T1000 (cell line): ENCODE data around the gene POLR1H.
A peak's percentile ranks its signal among the peaks of the same experiment; 100 is the strongest.

ENCODE experiments used
- DNase-seq: peaks from one replicate; lab custom pipeline; 2025; ENCODE audit warnings: mixed read lengths; lab: John Stamatoyannopoulos, UW

The POLR1H gene

DNA sequence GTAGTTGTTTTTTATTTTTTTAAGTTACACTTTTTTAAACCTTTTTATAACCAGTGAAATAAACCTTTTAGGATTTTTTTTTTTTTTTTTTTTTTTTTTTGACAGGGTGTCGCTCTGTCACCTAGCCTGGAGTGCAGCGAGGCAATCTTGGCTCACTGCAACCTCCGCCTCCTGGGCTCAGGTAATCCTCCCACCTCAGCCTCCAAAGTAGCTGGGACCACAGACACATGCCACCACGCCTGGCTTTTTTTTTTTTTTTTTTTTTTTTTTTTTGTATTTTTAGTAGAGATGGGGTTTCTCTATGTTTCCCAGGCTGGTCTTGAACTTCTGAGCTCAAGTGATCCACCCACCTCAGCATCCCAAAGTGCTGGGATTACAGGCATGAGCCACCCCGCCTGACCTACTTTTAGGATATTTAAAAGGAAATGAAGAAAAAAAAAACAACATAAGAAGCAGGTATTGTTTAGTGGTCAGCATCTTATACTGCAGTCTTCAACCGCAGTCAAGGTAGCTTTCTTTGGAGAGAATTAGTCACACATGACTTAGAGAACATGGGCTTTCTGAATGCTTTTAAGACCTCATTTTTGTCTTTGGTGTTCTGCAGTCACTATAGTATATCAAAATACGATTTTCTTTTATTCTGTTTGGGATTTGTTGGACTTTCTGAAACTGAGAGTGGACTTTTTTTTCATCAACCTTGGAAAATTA is 1.6 kb downstream of the POLR1H start:
- DNase-seq = no peak

DNA sequence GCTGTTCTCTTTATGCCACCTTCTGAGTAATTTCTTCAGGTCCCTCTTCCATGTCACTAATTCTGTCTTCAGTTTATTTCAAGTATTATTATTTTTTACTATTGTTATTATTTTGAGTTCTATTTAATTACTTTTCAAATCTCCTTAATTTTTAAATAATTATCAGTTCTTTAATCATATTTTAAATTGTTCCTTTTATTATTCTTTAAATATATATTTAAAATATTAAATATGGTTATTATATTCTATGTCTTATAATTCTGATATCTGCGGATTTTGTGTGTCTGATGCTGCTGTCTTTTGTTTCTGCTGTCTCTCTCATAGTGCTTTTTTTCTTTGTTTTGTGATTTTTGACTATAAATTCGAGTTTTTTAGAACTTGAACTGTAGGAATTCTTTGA is 2.2 kb downstream of the POLR1H start:
- DNase-seq = no peak

DNA sequence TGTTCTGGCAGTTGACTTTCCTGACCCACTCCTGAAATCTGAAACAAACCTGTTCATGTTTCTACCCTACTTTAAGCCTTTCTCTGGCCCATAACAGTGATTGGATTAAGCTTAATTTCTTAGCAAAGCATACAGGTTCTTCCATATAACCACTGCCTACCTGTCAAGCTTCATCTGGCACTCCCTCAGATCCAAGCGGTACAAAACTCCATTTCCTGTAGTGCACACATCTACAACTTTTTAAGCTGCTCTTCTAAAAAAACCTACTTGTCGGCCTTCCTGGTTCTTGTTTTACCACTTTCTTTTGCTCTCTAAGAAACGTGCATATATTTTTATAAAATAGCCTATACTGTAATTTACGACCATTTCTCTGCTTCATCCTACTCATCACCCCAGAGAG is 5.0 kb downstream of the POLR1H start:
- DNase-seq = no peak

DNA sequence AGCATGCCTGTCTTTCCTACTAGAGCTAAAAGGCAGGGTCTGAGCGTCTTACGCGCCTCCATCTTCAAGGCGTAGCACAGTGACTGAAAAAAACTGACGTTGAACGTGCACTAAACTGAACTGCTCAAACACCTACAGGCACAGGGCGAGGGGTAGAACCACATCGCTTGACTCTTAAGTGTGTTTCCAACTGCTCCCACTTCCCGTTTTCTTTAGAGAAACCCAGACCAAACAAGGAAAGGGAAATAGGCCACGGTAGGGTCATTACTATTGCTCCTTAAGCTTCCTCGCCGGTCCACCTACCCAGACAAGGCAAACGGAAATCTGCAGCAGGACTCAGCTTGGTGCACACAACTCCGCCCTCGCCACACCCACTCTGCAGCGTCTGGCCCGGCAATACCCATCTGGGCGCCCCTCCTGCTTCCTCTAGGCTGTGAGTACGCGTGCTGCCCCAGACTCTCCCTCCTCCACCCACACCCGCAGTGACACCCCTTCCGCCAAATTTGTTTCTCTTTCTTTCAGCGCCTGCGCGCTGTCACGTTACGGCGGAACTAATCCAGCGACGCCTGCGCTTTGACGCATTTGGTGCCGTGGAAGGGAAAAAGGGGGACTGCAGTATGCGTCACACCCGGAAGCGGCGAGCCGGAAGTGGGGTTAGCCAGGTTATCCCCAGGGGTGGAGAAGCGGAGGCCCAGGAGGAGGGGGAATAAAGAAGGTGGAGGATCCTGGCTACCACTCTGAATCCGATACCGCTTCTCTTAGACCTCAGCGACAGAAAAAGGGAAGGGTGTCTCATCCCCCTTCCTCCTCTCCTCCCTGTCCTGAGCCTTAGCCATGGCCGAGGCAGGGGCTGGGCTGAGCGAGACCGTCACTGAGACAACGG is 5.8 kb downstream of the POLR1H start, which contains the start of gene PPP1R11:
Gene PPP1R11 (plus strand): TSS at position 622 of the 883 bp plus-strand sequence. CDS start 213 bp downstream, at position 835.
- peak; percentile 96 for DNase-seq

DNA sequence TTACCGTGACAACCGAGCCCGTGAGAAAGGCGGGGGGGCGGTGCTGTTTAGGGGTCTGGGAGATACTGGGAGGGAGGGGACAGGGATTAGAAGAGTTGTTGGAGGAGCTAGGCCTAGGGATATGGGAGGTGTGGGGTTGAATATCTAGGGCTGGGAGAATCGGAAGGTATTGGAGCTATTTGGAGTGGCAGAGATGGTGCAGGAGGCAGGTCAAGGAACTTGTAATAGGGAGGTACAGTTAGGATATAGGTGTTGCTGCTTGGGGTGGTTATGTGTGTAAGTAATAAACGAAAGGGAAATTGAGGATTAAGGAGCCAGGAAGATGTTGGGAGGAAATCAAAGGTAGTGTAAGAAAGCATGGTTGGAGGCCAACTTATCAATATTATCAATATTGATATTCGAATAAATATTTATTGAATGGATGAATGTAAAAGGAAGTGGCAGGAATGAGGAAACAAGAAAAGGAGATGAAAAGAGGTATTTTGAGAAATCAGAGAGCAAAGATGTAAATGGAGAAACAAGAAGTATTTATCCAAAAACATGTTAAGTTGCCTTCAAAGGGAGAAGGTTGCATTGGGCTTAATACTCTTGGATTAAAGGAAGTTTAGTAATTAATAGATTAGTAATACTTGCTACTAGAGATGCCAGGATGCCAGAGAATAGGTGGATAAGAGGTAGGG is 6.5 kb downstream of the POLR1H start:
- DNase-seq = no peak

DNA sequence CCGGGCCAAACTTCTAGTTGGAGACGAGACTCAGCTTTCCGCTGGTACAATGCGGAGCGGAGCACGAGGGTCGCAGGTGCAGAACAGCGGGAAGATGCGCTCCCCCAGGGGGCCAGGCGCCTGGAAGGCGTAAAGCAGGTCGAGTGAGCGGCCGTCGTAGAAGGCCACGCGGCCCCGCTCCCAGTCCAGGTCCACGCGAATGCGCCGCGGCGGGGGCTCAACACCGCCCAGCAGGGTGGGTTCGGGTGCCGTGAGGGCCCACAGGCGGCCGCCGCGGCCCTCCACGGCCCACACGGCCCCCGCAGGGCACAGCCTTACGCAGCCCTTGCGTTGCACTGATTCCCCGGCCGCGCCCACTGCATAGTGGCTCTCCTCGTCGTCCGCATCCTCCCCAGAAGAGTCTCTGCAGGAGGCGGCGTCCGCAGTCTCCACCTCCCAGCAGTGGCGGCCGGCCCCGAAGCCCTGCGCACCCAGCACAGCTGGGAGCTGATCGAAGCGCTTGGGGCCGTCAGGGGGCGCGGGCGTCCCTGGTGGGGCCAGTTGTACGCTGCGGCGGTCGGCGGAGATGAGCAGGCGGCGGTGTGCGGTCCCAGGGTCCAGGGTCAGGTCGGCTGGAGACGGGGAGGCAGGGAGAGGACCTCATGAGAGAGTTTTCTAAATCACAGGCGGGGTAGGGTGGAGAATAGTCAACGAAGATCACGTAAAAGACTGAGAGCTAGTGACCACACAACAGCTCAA is 10.2 kb downstream of the POLR1H start:
- no peak for DNase-seq

DNA sequence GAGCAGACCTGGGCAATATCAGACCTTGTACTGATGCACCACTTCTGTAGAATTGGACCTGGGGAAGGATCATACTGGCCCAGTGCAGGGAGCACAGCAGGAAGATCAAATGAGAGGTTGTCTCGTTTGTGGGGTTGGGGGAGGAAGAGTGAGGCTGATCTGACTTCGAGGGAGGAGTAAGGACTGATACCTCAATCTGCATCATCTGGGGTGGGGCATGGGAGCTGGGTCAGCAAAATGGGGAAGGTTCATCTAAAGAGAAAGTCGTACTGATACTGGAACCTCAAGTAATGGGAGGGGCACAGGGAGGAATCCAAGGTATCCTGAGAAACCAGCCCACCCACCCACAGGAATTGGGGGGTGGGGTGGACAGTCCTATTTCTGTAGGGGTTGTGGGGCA is 10.8 kb downstream of the POLR1H start:
- no peak for DNase-seq

DNA sequence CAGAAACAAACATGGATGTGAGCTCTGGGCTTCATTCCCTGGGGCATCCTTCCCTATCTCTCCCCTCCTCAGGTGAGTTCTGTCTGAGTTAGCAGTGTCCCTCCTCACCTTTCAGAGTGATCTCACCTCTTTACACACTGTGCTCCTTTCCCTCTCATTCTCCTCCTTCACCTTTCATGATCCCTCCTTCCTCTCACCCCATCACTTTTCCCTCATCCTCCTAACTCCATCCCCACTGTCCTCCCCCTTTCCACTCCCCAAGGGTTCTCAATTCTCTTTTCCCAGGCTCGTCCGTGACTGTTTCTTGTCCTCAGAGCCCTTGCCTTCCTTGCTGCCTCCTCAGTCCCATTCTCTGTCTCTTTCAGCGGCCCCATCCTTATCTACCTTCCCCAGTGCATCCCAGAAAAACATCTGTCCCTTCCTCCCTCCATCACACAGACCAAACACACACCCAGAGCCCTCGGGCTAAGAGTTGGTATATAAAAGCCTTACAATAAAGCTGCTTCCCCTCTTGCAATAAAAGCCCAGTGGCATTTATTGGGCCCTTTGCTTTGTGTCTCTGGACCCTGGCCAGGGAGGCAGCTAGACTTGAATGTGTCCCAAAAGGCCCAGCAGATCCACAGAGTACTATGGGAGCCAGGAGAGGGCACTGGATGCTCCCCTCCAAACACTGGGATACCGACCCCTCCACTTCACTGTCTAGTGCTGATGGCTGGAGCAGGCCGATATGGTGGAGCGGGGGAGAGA is 12.6 kb downstream of the POLR1H start:
- no peak for DNase-seq

DNA sequence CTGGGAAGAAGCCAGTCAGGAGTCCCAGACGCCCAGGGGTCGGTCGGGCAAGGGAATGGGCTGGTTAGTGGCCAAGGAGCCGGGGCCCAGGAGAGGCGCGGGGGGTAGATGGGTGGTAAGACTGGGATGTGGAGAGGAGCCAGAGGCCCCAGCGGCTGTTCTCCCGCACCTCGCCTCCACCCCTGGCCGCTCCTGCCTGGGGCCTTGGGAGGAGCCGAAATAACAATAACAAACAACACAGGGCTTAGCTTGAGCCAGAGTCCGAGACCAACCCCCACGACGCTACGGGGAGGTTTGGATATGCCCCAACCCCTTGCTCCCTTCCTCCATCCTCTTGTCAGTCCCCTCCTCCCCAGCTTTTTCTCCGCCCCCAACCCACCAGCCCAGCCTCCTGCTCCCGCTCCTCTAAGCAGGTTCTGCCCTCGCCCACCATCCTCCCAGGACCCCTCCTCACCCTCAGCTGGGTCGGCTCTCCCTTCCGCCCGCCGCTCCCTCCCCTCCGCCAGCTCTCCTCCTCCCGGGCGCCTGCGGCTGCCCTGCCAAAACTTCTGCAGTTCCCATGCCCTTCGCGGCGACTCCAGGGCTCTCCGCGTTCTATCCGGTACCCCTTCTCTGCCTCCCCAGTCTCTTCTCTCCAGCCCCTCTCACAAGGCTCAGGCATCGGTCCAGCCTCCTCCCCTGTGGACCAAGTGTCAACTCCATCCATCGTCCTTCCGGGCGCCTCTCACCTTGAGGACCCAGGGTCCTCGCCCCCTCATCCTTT is 13.4 kb downstream of the POLR1H start:
- no peak for DNase-seq

DNA sequence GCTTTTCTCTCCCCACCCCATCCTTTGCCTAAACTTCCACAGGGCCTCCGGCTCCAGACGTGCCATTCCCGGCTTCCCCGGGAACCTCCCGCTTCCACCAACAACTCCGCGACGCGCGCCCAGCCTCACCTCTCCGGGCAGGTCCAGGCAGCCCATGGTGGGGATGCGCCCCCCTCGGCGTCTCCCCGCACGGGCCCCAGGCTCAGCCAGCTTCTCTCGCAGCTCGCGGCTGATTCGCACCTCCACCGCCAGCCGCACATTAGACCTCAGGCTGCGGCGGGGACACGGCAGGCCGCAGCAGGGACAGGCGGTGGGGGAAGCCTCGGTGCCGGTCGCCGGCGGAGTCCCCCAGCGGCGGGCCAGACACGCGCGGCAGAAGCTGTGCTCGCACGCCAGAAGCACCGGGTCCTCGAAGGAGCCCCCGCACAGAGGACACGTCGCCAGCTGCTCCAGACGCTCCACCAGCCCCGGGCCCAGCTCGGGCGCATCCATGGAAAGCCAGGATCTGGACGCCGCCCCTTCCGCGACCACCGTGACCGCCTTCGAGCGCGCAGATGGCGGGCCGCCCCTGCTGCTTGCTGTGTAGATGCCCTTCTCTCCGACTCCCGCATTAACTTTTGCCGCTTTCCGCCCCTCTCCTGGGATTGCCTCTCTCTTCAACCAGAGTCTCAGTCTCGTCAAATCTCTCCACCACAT is 14.2 kb downstream of the POLR1H start, which contains the start of gene RNF39:
Gene RNF39 (minus strand): TSS at position 676 of the 696 bp plus-strand sequence. CDS start 184 bp downstream, at position 492.
- DNase-seq = no peak

DNA sequence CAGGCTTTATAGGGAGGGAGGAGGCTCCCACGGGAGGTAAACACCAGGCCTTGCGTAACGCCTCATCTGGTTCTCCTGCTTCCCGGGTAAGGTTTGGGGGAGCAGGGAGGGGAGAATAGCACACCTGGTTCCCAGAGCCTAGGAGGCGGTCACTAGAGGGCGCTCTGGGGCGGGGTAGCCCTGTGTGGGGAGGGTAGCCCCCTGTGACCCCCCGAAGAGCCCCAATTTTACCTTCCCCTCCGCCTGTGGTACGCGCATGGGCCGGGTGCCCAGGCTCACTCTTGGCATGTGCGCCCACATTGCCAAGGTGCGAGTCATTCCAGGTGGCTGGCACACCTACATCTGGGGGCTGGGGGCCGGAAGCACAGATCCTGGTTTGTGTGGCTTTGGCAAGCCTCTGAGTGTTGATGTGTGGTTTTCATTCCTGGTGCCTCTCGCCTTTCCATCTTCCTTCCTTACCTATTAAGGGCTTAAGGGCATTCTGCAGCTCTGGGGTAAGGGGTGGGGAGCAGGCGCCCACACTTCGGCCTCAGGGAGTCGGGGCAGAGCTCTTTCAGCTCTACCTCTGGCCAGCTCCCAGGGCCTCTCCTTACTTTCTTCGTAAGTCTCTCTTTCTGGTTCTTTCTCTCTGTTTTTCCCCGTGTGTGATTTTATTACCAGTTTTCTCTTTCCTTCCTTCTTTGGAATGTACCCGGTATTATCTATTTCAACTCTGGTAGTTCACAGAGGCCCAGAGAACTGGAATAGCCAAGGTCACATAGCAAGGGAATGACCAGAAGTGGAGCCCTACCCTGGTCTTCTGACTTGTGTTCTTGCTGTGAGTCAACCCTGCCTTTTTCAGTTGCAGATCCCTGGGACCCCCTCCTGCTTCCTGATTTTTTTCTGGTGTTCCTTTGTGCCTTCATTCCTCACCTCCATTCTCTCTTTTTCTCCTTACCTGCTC is 15.0 kb downstream of the POLR1H start:
- no peak for DNase-seq

DNA sequence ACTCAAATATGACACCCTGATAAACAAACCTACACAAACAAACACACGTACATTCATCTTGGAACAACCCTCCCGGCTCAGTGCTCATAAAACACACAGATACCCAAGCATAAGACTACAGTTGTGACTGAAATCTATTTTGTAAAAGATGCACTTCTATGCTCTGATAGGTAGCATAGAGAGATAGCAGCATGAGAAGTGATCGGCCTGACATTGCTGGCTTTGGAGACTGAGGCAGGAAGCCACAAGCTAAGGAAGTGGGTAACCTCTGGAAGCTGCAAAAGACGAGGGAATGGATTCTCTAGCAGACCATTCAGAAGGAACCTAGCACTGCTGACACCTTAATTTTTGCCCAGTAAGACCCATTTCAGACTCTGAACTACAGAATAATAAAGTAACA is 16.2 kb downstream of the POLR1H start:
- no peak for DNase-seq

DNA sequence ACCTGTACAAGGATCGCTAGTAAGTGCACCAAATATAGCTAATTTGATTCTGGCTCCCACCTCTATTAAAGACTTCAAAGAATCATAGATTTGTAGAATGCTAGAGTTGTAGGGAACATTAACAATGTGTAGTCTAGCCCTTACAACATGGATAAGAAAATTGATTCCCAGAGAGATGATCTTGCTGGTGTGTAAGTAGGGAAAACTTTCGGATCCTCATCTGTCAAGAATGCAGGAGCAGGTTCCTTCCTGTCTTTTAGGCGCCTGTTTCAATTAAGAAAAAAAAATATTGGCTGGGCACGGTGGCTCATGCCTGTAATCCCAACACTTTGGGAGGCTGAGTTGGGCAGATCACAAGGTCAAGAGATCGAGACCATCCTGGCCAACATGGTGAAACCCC is 26.8 kb downstream of the POLR1H start:
- no peak for DNase-seq

DNA sequence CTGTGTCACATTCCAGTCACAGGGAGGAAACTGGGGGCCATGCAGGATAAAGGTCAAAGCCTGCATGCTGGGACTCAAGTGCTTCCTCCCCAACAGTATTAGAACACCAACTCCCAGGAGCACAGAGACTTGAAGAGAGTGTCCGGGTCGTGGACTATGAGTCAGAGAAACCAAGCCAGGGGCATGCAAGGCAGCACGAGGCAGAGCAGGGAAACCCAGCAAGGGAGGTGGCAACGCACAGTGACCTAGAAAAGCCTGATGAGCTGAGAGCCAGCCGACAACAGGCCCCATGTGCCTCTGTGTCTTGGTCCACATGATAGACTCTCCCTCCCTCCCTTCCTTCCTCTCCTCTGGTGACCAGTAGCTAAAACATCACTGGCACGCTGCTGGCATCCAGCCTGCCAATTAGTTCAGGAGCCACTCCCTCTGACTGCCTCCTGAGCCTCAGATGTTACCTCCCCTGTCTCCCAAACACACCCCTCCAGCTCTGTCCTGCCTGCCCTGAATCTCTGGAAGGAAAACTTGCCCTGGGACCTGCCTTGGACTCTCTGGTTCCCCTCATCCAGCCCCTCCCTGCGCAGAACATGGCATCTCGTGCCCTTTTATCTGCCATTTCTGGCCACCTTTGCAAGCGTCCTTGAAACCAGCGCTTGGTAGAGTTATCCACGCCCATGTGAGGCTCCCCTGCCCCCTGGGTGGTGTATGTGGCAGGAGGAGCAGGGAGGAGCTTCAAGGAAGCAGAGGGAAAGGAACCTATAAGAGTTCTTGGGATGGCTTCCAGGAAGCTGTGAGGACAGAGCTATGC is 30.7 kb downstream of the POLR1H start:
- peak; percentile 75 for DNase-seq

DNA sequence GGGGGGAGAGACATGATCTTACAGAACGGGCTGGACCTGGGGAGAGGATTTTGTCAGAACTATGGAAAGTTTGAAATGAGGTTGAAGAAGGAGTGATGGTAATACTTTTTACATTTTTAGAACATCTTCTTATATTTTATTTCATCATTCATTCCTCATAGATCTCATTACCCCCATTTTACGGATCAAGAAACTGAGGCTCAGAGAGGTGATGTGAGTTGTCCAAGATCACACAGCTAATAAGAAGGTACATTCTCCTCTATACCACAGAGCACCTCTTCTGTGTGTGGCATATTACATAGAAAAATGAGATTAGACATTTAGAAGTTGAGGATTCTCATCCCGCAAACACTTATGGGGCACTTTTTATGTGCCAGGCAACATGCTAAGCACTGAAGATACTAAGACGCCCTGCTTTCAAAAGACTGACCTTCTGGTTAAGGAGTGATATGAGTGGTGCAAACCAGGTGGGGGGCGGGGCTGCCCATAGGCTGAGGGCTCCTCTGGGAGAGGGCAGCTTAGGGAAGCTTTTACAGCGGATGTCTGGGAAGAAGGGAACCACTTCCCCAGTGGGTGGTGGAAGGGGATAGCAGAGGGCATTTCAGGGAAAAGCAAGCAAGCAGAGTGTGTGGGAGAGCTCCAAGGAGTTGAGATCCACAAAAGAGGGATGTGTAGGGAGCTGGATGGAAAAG is 31.9 kb downstream of the POLR1H start:
- no peak for DNase-seq

DNA sequence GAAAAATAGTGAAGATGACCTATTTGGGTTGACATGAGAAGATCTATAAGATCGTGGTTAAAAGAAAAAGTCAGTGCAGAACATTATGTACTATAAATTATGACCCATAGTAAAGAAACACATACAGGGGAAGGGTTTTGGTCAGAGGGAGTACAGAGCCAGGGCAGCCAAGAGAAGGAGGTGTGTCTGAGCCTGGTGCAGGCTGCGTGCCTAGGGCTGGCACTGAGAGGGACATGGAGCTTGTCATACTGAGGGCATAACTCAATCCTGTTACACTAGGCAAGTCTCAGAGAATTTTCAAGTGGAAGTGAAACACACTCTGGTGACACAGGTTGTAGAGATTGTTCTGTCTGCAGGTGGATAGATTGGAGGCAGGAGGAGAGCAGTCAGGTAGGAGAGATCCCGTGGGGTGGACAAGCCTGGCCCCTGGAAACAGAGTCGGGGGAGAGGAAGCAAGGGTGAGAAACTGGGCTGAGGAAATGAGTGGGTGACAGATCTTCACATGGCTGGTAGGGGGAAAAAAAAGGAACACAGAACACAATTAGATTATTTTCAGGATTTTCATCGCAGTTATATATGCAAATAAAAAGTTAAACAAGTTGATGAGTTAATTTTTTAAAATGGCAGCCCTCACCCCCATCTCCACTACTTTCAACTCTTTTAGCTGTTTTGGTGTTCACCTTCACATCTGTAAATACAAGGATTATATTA is 33.0 kb downstream of the POLR1H start:
- DNase-seq = no peak
